Ishikawa (cell line): ENCODE data around the gene IL10RB.

Experiments
- CEBPB ChIP-seq: IDR thresholded peaks from 2 replicates; pipeline ENCODE4 v1.6.1; 2012
- CREB1 ChIP-seq: IDR thresholded peaks from 2 replicates; pipeline ENCODE4 v1.6.1; 2012; ENCODE audit warnings: low read depth
- RAD21 ChIP-seq: IDR thresholded peaks from 2 replicates; pipeline ENCODE4 v1.6.1; 2012; ENCODE audit warnings: low read depth
- REST ChIP-seq: IDR thresholded peaks from 2 replicates; pipeline ENCODE4 v1.6.1; 2012; ENCODE audit warnings: low read depth, mild to moderate bottlenecking
- TAF1 ChIP-seq: IDR thresholded peaks from 2 replicates; pipeline ENCODE4 v1.6.1; 2012; ENCODE audit warnings: low read depth, mild to moderate bottlenecking
- TF ChIP-seq, protein P1 (sequence below): IDR thresholded peaks from 2 replicates; pipeline ENCODE4 v1.6.1; 2012

DNA sequence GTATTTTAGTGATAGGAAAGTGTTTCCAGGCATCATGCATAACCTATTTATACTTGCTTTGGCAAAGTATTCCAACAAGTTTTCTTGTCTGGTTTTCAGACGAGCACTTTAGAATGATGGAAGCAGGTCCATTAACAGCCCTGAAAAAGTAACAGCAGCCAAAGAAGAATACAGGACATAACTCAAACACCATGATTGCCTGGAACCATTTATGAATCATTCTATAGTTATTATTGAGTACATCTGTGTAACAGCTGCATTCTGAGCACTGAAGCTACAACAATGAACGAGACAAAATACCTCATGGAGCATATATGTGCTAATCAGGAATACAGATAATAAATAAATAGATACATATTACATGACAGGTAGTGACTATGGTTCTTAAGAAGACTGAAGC lies 12.6 kb downstream of the IL10RB start:
- no peak for TF ChIP-seq CREB1
- TF ChIP-seq REST: no peak
- TF ChIP-seq RAD21: no peak
- TF ChIP-seq CEBPB: no peak
- no peak for TF ChIP-seq TAF1
- TF ChIP-seq, protein P1, sequence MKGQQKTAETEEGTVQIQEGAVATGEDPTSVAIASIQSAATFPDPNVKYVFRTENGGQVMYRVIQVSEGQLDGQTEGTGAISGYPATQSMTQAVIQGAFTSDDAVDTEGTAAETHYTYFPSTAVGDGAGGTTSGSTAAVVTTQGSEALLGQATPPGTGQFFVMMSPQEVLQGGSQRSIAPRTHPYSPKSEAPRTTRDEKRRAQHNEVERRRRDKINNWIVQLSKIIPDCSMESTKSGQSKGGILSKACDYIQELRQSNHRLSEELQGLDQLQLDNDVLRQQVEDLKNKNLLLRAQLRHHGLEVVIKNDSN: no peak
